ENCODE measurements around the gene NRIP1.

- no peak for TF ChIP-seq CTCF (conservative IDR thresholded peaks at IDR 0.05 in 1 of 2, IDR thresholded peaks at IDR 0.05 in 1 of 2; ENCODE audit: extremely low read depth in 1 of 2, insufficient read depth in 1 of 2, low read depth in 1 of 2, low read length in 2 of 2)
- no peak for TF ChIP-seq EZH2 (IDR thresholded peaks at IDR 0.05; ENCODE audit: borderline replicate concordance, low read length)
These were observed 146.3 kb downstream of the NRIP1 start for GRCh38 chr21:14918527-14918926.
